NCI-H748 (cell line): ENCODE results near the gene NXNL1.

ENCODE experiments used
- DNase-seq: peaks from one replicate; lab custom pipeline; 2025; ENCODE audit not compliant: unreplicated experiment; lab: John Stamatoyannopoulos, UW

The NXNL1 gene

GRCh38 chr19:17421942-17422341 is 38.8 kb downstream of the NXNL1 start:
- no peak for DNase-seq

- peak; percentile 32 for DNase-seq
These were observed 40.2 kb downstream of the NXNL1 start for GRCh38 chr19:17420475-17420924.

GRCh38 chr19:17419621-17420474 is 40.9 kb downstream of the NXNL1 start, which contains the start of gene MVB12A:
Gene MVB12A, plus strand, starts transcription at chr19:17420047. Its CDS starts 89 bp downstream, at chr19:17420136.
- DNase-seq: peak; percentile 97

- DNase-seq: no peak
These were observed 41.5 kb downstream of the NXNL1 start for GRCh38 chr19:17419154-17419620.

- DNase-seq: no peak
These were observed 42.0 kb downstream of the NXNL1 start for GRCh38 chr19:17418710-17419109.

- no peak for DNase-seq
These were observed 45.6 kb downstream of the NXNL1 start for GRCh38 chr19:17415121-17415520.

- DNase-seq: no peak
These were observed 46.6 kb downstream of the NXNL1 start for GRCh38 chr19:17414097-17414496.

GRCh38 chr19:17411801-17412200 is 48.9 kb downstream of the NXNL1 start:
- no peak for DNase-seq

GRCh38 chr19:17409990-17410389 is 50.7 kb downstream of the NXNL1 start:
- DNase-seq: no peak

GRCh38 chr19:17406887-17407196 is 53.9 kb downstream of the NXNL1 start:
- no peak for DNase-seq

GRCh38 chr19:17406046-17406886 is 54.5 kb downstream of the NXNL1 start:
- no peak for DNase-seq
